Skeletal muscle tissue (tissue), 4 donors: ENCODE results near the gene COL6A3. TPM values are rescaled to one million over a fixed set of nuclear protein-coding genes. Genes with fewer than 3 reads are reported as not detected.

Experiments
- H3K27ac ChIP-seq: one replicate; pipeline ENCODE4 v1.7.0; 2013; ENCODE audit warnings: mild to moderate bottlenecking, low read depth, low read length, inconsistent platforms
- H3K27me3 ChIP-seq, 3 donors: one replicate each; pipeline ENCODE4 v1.7.0; 2013; ENCODE audit warnings: low read length in 3 of 3; ENCODE audit not compliant: control insufficient read depth in 3 of 3, insufficient read depth in 3 of 3
- H3K36me3 ChIP-seq, 3 donors: one replicate each; pipeline ENCODE4 v1.7.0; 2013; ENCODE audit warnings: low read length in 3 of 3; ENCODE audit not compliant: control insufficient read depth in 3 of 3, insufficient read depth in 3 of 3
- H3K4me1 ChIP-seq, 3 donors: one replicate each; pipeline ENCODE4 v1.7.0; 2013; ENCODE audit warnings: low read length in 3 of 3, mild to moderate bottlenecking in 3 of 3; ENCODE audit not compliant: control insufficient read depth in 3 of 3, insufficient read depth in 3 of 3
- H3K4me3 ChIP-seq, 3 donors: one replicate each; pipeline ENCODE4 v1.7.0; 2013; ENCODE audit warnings: low read length in 3 of 3
- H3K9ac ChIP-seq, 3 donors: one replicate each; pipeline ENCODE4 v1.7.0; 2013; ENCODE audit warnings: low read length in 3 of 3, mild to moderate bottlenecking in 3 of 3, moderate library complexity in 2 of 3, low read depth in 1 of 3
- H3K9me3 ChIP-seq, 3 donors: one replicate each; pipeline ENCODE4 v1.7.0; 2013; ENCODE audit warnings: low read length in 3 of 3; ENCODE audit not compliant: control insufficient read depth in 3 of 3
- total RNA-seq: library from RNA; depleted of rRNA; stranded (reverse); fragments of >200 nt; gene quantifications from one replicate; pipeline ENCODE4 v1.2.3, GENCODE V29; 2014
- donor health status: Osteomylitis.

Gene COL6A3
- total RNA-seq, 1 donor from 2014 or later = 365 TPM

- no peaks in the 10 kb centered on the region for H3K36me3 ChIP-seq
- no peak overlapping the region for H3K4me3 ChIP-seq
- no peak overlapping the region for H3K9ac ChIP-seq
- peaks cover 0 to 9% (median 0%) of the 10 kb centered on the region in 3 donors for H3K27me3 ChIP-seq
- H3K27ac ChIP-seq = no peak overlapping the region
- no peaks in the 10 kb centered on the region for H3K9me3 ChIP-seq
- peaks cover 49 to 67% (median 52%) of the 10 kb centered on the region in 3 donors for H3K4me1 ChIP-seq
These were observed 38.9 kb upstream of the COL6A3 start for GRCh38 chr2:237452861-237453260.

- Histone ChIP-seq H3K27me3 (peaks cover 0 to 9% (median 0%) of the 10 kb centered on the region in 3 donors), H3K27ac (no peak overlapping the region), H3K36me3 (no peaks in the 10 kb centered on the region), H3K9ac (peak overlapping the region in 1 of 3 donors; percentile 25), H3K4me1 (peaks cover 49 to 65% (median 53%) of the 10 kb centered on the region in 3 donors), H3K4me3 (no peak overlapping the region), H3K9me3 (no peaks in the 10 kb centered on the region)
These were observed 37.9 kb upstream of the COL6A3 start for GRCh38 chr2:237451643-237452469.

DNA sequence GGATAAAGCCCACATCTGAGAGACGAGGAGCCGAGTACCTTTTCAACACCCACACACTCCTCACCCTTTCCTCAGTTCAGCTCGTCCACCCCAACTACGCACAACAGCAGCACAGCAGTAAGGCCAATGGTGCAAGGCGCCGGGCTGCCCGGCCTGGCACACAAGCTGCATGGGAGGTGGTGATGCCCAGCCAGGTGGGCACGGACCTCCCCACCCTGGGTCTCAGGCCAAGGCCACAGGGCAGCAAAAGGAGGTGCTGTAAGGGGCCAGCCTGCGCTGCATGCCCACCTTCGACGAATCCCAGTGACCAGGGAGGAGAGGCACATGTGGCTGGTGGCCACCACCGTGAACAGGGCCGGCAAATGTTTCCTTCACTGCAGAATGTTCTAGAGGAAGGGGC, 36.6 kb upstream of the COL6A3 start:
- Histone ChIP-seq H3K4me3 (no peak overlapping the region), H3K9me3 (no peaks in the 10 kb centered on the region), H3K27me3 (peaks cover 0 to 9% (median 0%) of the 10 kb centered on the region in 3 donors), H3K27ac (no peak overlapping the region), H3K4me1 (peaks cover 37 to 56% (median 44%) of the 10 kb centered on the region in 3 donors), H3K9ac (no peak overlapping the region), H3K36me3 (no peaks in the 10 kb centered on the region)

DNA sequence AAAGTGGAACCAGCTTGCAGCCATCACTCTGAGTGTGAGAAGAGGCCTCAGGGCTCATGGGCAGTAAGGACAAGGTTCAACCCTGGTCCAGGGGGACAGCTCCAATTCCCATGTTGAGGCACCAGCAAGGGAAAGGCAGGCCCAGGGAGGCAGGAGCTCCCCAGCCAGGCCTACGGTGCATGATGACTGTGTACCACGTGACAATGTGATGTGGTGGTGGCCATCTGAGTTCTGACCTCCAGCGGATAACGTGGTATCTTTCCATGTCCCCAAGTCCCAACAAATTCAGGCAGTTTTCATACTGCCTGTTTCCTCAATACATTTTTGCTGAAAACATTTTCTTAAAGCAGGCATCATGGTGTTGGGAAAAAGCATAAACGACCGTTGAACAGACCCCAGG, 36.1 kb upstream of the COL6A3 start:
- H3K27me3 ChIP-seq = peaks cover 0 to 8% (median 0%) of the 10 kb centered on the region in 3 donors
- peak overlapping the region; percentile 46 for H3K27ac ChIP-seq
- peaks cover 32 to 51% (median 44%) of the 10 kb centered on the region in 3 donors for H3K4me1 ChIP-seq
- no peaks in the 10 kb centered on the region for H3K36me3 ChIP-seq
- H3K9ac ChIP-seq = peak overlapping the region in 1 of 3 donors; percentile 69
- H3K9me3 ChIP-seq = no peaks in the 10 kb centered on the region
- peak overlapping the region in 1 of 3 donors; percentile 49 for H3K4me3 ChIP-seq

- H3K4me1 ChIP-seq = peaks cover 30 to 49% (median 44%) of the 10 kb centered on the region in 3 donors
- peak overlapping the region; percentile 48 for H3K27ac ChIP-seq
- no peaks in the 10 kb centered on the region for H3K36me3 ChIP-seq
- peak overlapping the region; percentile 16 to 57 (median 49) for H3K4me3 ChIP-seq
- H3K9me3 ChIP-seq = no peaks in the 10 kb centered on the region
- H3K9ac ChIP-seq = peak overlapping the region in 2 of 3 donors; percentile 37 to 69
- H3K27me3 ChIP-seq = peaks cover 0 to 6% (median 0%) of the 10 kb centered on the region in 3 donors
These were observed 35.4 kb upstream of the COL6A3 start for GRCh38 chr2:237449193-237449881.

- Histone ChIP-seq H3K9me3 (no peaks in the 10 kb centered on the region), H3K4me3 (no peak overlapping the region), H3K4me1 (peaks cover 30 to 48% (median 44%) of the 10 kb centered on the region in 3 donors), H3K9ac (no peak overlapping the region), H3K27ac (peak overlapping the region; percentile 48), H3K27me3 (peaks cover 0 to 5% (median 0%) of the 10 kb centered on the region in 3 donors), H3K36me3 (no peaks in the 10 kb centered on the region)
These were observed 34.7 kb upstream of the COL6A3 start for GRCh38 chr2:237448626-237449025.

GRCh38 chr2:237448171-237448570, 34.2 kb upstream of the COL6A3 start:
- H3K9ac ChIP-seq = no peak overlapping the region
- peaks cover 0 to 4% (median 0%) of the 10 kb centered on the region in 3 donors for H3K27me3 ChIP-seq
- no peak overlapping the region for H3K4me3 ChIP-seq
- H3K4me1 ChIP-seq = peaks cover 30 to 44% (median 43%) of the 10 kb centered on the region in 3 donors
- no peak overlapping the region for H3K27ac ChIP-seq
- H3K9me3 ChIP-seq = no peaks in the 10 kb centered on the region
- no peaks in the 10 kb centered on the region for H3K36me3 ChIP-seq

- Histone ChIP-seq H3K9me3 (no peaks in the 10 kb centered on the region), H3K4me1 (peaks cover 30 to 44% (median 41%) of the 10 kb centered on the region in 3 donors), H3K27me3 (peaks cover 0 to 2% (median 0%) of the 10 kb centered on the region in 3 donors), H3K36me3 (no peaks in the 10 kb centered on the region), H3K4me3 (no peak overlapping the region), H3K27ac (no peak overlapping the region), H3K9ac (no peak overlapping the region)
These were observed 33.5 kb upstream of the COL6A3 start for GRCh38 chr2:237447496-237447895.

GRCh38 chr2:237446338-237446665, 32.3 kb upstream of the COL6A3 start:
- Histone ChIP-seq H3K27ac (no peak overlapping the region), H3K9ac (no peak overlapping the region), H3K9me3 (no peaks in the 10 kb centered on the region), H3K36me3 (no peaks in the 10 kb centered on the region), H3K4me3 (no peak overlapping the region), H3K27me3 (no peaks in the 10 kb centered on the region), H3K4me1 (peaks cover 30 to 35% (median 32%) of the 10 kb centered on the region in 3 donors)
